ENCODE data around the gene CDC20B. TPM values are rescaled to one million over a fixed set of nuclear protein-coding genes. Genes with fewer than 3 reads are reported as not detected.
A peak's percentile ranks its signal among the peaks of the same experiment; 100 is the strongest.

The CDC20B gene
- polyA plus RNA-seq, 3 donors: not detected

DNA sequence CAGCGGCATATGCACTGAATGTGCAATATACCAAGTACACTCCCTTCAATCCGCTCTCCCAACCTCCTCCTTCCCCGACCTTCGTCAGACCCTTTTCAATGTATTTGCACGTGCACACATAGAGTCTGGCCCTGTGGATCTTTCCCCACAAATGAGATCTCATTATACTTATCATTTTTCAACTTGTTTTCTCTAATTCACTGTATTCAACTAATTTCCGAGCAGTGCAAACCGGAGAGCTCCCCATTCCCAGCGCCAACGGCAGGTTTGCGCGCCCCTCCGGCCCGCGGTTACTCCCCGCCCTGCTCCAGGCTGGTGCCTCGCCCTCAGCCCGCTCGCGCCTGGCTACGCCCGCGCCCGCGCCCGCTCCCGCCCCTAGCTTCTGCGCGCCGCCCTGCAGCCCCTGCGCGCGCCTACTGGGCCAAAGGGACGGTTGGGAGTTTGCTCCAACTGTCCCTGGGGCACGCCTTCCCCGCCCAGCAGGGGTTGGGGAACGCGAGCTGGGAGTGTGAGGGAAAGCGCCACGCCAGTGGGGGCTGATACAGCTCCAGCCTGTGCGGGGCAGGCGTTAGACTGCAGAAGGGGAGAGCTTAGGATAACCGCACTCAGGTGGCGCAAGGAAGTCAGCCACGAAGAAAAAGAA is 3.3 kb upstream of the CDC20B start:
- TF ChIP-seq, protein P1, sequence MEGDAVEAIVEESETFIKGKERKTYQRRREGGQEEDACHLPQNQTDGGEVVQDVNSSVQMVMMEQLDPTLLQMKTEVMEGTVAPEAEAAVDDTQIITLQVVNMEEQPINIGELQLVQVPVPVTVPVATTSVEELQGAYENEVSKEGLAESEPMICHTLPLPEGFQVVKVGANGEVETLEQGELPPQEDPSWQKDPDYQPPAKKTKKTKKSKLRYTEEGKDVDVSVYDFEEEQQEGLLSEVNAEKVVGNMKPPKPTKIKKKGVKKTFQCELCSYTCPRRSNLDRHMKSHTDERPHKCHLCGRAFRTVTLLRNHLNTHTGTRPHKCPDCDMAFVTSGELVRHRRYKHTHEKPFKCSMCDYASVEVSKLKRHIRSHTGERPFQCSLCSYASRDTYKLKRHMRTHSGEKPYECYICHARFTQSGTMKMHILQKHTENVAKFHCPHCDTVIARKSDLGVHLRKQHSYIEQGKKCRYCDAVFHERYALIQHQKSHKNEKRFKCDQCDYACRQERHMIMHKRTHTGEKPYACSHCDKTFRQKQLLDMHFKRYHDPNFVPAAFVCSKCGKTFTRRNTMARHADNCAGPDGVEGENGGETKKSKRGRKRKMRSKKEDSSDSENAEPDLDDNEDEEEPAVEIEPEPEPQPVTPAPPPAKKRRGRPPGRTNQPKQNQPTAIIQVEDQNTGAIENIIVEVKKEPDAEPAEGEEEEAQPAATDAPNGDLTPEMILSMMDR (IDR thresholded peaks at IDR 0.05): peak; percentile 31
- Mint-ChIP-seq H3K4me3 (peak overlapping the region; percentile 65 to 89), H3K9me3 (peaks cover 2 to 22% (median 7%) of the 10 kb centered on the region in 7 donors), H3K27ac (no peak overlapping the region), H3K36me3 (peaks cover 0 to 7% of the 10 kb centered on the region in 2 donors), H3K27me3 (ENCODE audit: low read depth in 3 of 3) (peaks cover 60 to 86% (median 73%) of the 10 kb centered on the region in 3 donors), H3K4me1 (peaks cover 36% of the 10 kb centered on the region)
- Histone ChIP-seq H3K36me3 (replicated peaks in 1 of 2; ENCODE audit: control insufficient read depth in 1 of 2, insufficient read depth in 2 of 2, low read length in 2 of 2) (no peaks in the 10 kb centered on the region), H3K27ac (ENCODE audit: low read depth in 1 of 2, low read length in 2 of 2) (no peak overlapping the region), H3K4me2 (replicated peaks; ENCODE audit: extremely low read depth, low read length, poor library complexity, severe bottlenecking) (peak overlapping the region; percentile 79), H3K27me3 (ENCODE audit: control insufficient read depth in 2 of 2, insufficient read depth in 2 of 2, low read length in 2 of 2) (peaks cover 72 to 91% of the 10 kb centered on the region in 2 donors), H2AFZ (ENCODE audit: insufficient read depth, low read depth, low read length, poor library complexity, severe bottlenecking) (peak overlapping the region; percentile 57), H3K9me3 (replicated peaks in 1 of 2; ENCODE audit: control insufficient read depth in 1 of 2, insufficient read depth in 1 of 2, low read length in 2 of 2) (peaks cover 0 to 13% of the 10 kb centered on the region in 2 donors), H4K20me1 (ENCODE audit: insufficient read depth, low read length) (no peaks in the 10 kb centered on the region), H3K4me3 (replicated peaks in 1 of 3; ENCODE audit: low read depth in 2 of 3, low read length in 3 of 3) (peak overlapping the region; percentile 4 to 69 (median 30)), H3K4me1 (ENCODE audit: control insufficient read depth in 1 of 2, insufficient read depth in 2 of 2, low read length in 2 of 2) (peaks cover 32 to 34% of the 10 kb centered on the region in 2 donors), H3K79me2 (ENCODE audit: insufficient read depth, low read length) (no peaks in the 10 kb centered on the region), H3K9ac (ENCODE audit: insufficient read depth, low read length, poor library complexity, severe bottlenecking) (no peak overlapping the region)
- WGBS (ENCODE audit: insufficient coverage): 2% methylated on average over 44 of the region's 44 CpGs
- DNase-seq: peak in 2 of 3 donors; percentile 5 to 28
- intact Hi-C loops (cut with micrococcal nuclease): no loop called here

DNA sequence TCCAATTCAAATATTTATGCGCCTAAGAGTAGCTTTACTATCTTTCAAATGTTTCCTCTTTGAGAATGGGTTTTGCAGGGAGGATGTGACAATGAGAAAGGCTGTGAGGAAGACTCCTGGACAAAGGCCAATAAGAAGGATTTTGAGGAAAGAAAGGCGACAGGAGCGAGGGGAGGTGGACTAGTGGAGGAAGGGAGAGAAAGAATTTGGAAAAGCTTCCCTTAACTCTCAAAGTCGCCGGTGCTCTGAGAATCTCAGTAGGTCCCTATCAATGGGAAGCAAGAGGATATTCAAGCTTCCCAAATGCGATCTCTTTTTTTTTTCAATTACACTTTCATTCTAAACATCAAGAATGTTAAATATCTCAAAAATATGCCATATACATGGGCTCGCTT is 2.8 kb upstream of the CDC20B start:
- DNase-seq: no peak
- peak overlapping the region in 1 of 3 experiments; percentile 69 for H3K4me3 ChIP-seq (replicated peaks in 1 of 3; ENCODE audit: low read depth in 2 of 3, low read length in 3 of 3)
- peak overlapping the region; percentile 79 for H3K4me2 ChIP-seq (replicated peaks; ENCODE audit: extremely low read depth, low read length, poor library complexity, severe bottlenecking)
- peak overlapping the region; percentile 65 to 89 for H3K4me3 Mint-ChIP-seq
- peaks cover 61 to 86% (median 70%) of the 10 kb centered on the region in 3 donors for H3K27me3 Mint-ChIP-seq (ENCODE audit: low read depth in 3 of 3)
- H3K36me3 Mint-ChIP-seq: peaks cover 0 to 7% of the 10 kb centered on the region in 2 donors
- H3K4me1 Mint-ChIP-seq: peaks cover 36% of the 10 kb centered on the region
- TF ChIP-seq, protein P1 (IDR thresholded peaks at IDR 0.05): no peak
- H3K9me3 ChIP-seq (replicated peaks in 1 of 2; ENCODE audit: control insufficient read depth in 1 of 2, insufficient read depth in 1 of 2, low read length in 2 of 2): peaks cover 0 to 13% of the 10 kb centered on the region in 2 donors
- H3K9ac ChIP-seq (ENCODE audit: insufficient read depth, low read length, poor library complexity, severe bottlenecking): no peak overlapping the region
- WGBS (ENCODE audit: insufficient coverage): 3% methylated on average over 4 of the region's 7 CpGs
- H4K20me1 ChIP-seq (ENCODE audit: insufficient read depth, low read length): no peaks in the 10 kb centered on the region
- H3K4me1 ChIP-seq (ENCODE audit: control insufficient read depth in 1 of 2, insufficient read depth in 2 of 2, low read length in 2 of 2): peaks cover 32 to 34% of the 10 kb centered on the region in 2 donors
- no peak overlapping the region for H2AFZ ChIP-seq (ENCODE audit: insufficient read depth, low read depth, low read length, poor library complexity, severe bottlenecking)
- intact Hi-C loops (cut with micrococcal nuclease): no loop called here
- no peak overlapping the region for H3K27ac ChIP-seq (ENCODE audit: low read depth in 1 of 2, low read length in 2 of 2)
- H3K9me3 Mint-ChIP-seq: peaks cover 2 to 22% (median 7%) of the 10 kb centered on the region in 7 donors
- peaks cover 70 to 86% of the 10 kb centered on the region in 2 donors for H3K27me3 ChIP-seq (ENCODE audit: control insufficient read depth in 2 of 2, insufficient read depth in 2 of 2, low read length in 2 of 2)
- no peaks in the 10 kb centered on the region for H3K36me3 ChIP-seq (replicated peaks in 1 of 2; ENCODE audit: control insufficient read depth in 1 of 2, insufficient read depth in 2 of 2, low read length in 2 of 2)
- no peaks in the 10 kb centered on the region for H3K79me2 ChIP-seq (ENCODE audit: insufficient read depth, low read length)
- no peak overlapping the region for H3K27ac Mint-ChIP-seq
